Liver (tissue), 9 donors: ENCODE measurements around the gene NCK2. TPM values are rescaled to one million over a fixed set of nuclear protein-coding genes. Genes with fewer than 3 reads are reported as not detected.

Source experiments
- DNase-seq: peaks from one replicate; pipeline ENCODE4 v3.0.0-alpha.2; 2017; ENCODE audit warnings: low spot score
- H3K27ac ChIP-seq, 2 donors: one replicate each; pipeline ENCODE4 v1.7.0; 2013; ENCODE audit warnings: inconsistent platforms in 2 of 2, low read length in 2 of 2, control low read depth in 1 of 2, low read depth in 1 of 2, mild to moderate bottlenecking in 1 of 2
- H3K27me3 ChIP-seq, 4 donors: one replicate each; pipeline versions ENCODE4 v1.6.1 to v1.7.0; 2013; ENCODE audit warnings: low read length in 3 of 4, inconsistent platforms in 1 of 4, mild to moderate bottlenecking in 1 of 4, moderate library complexity in 1 of 4; ENCODE audit not compliant: control insufficient read depth in 4 of 4, insufficient read depth in 4 of 4
- H3K36me3 ChIP-seq, 4 donors: one replicate each; pipeline versions ENCODE4 v1.6.1 to v1.7.0; 2013; ENCODE audit warnings: low read length in 3 of 4, mild to moderate bottlenecking in 3 of 4, low read depth in 1 of 4, moderate library complexity in 1 of 4; ENCODE audit not compliant: control insufficient read depth in 4 of 4, insufficient read depth in 3 of 4
- H3K4me1 ChIP-seq, 4 donors: one replicate each; pipeline versions ENCODE4 v1.6.1 to v1.7.0; 2013; ENCODE audit warnings: low read length in 3 of 4, mild to moderate bottlenecking in 3 of 4, moderate library complexity in 1 of 4; ENCODE audit not compliant: control insufficient read depth in 4 of 4, insufficient read depth in 4 of 4
- H3K4me3 ChIP-seq, 3 donors: one replicate each; pipeline versions ENCODE4 v1.6.1 to v1.7.0; 2013; ENCODE audit warnings: low read length in 3 of 3, control low read depth in 1 of 3, low read depth in 1 of 3, mild to moderate bottlenecking in 1 of 3
- H3K9ac ChIP-seq, 2 donors: one replicate each; pipeline ENCODE4 v1.7.0; 2013; ENCODE audit warnings: low read length in 2 of 2, mild to moderate bottlenecking in 2 of 2, moderate library complexity in 2 of 2, control low read depth in 1 of 2, low read depth in 1 of 2
- H3K9me3 ChIP-seq, 4 donors: one replicate each; pipeline versions ENCODE4 v1.6.1 to v1.7.0; 2013; ENCODE audit warnings: low read length in 3 of 4; ENCODE audit not compliant: control insufficient read depth in 4 of 4
- ATF3 ChIP-seq: IDR thresholded peaks from 2 replicates; pipeline ENCODE4 v1.6.1; 2016; ENCODE audit warnings: antibody characterized with exemption
- FOXA2 ChIP-seq: IDR thresholded peaks from 2 replicates; pipeline ENCODE4 v1.6.1; 2016; ENCODE audit warnings: antibody characterized with exemption
- GABPA ChIP-seq, 2 donors: IDR thresholded peaks in 1 of 2; conservative IDR thresholded peaks in 1 of 2; 2 replicates each; pipeline ENCODE4 v1.6.1; 2016; ENCODE audit warnings: antibody characterized with exemption in 2 of 2, mild to moderate bottlenecking in 1 of 2, moderate library complexity in 1 of 2
- HNF4A ChIP-seq, 2 donors: conservative IDR thresholded peaks; 2 replicates each; pipeline ENCODE4 v1.6.1; 2016; ENCODE audit warnings: antibody characterized with exemption in 2 of 2, mild to moderate bottlenecking in 2 of 2
- HNF4G ChIP-seq: IDR thresholded peaks from 2 replicates; pipeline ENCODE4 v1.6.1; 2016; ENCODE audit warnings: antibody characterized with exemption
- NR2F2 ChIP-seq: IDR thresholded peaks from 2 replicates; pipeline ENCODE4 v1.6.1; 2016; ENCODE audit warnings: antibody characterized with exemption
- RAD21 ChIP-seq, 2 donors: IDR thresholded peaks; 2 replicates each; pipeline ENCODE4 v1.6.1; 2016; ENCODE audit warnings: antibody characterized with exemption in 2 of 2, mild to moderate bottlenecking in 2 of 2
- REST ChIP-seq: IDR thresholded peaks from 2 replicates; pipeline ENCODE4 v1.6.1; 2016; ENCODE audit warnings: antibody characterized with exemption, mild to moderate bottlenecking
- RXRA ChIP-seq, 2 donors: IDR thresholded peaks; 2 replicates each; pipeline ENCODE4 v1.6.1; 2017 to 2018; ENCODE audit warnings: antibody characterized with exemption in 2 of 2, mild to moderate bottlenecking in 1 of 2
- SP1 ChIP-seq: IDR thresholded peaks from 2 replicates; pipeline ENCODE4 v1.6.1; 2018; ENCODE audit warnings: antibody characterized with exemption, mild to moderate bottlenecking
- TAF1 ChIP-seq: conservative IDR thresholded peaks from 2 replicates; pipeline ENCODE4 v1.6.1; 2016; ENCODE audit warnings: antibody characterized with exemption, mild to moderate bottlenecking
- YY1 ChIP-seq: IDR thresholded peaks from 2 replicates; pipeline ENCODE4 v1.6.1; 2016; ENCODE audit warnings: antibody characterized with exemption, mild to moderate bottlenecking
- ZBTB33 ChIP-seq: IDR thresholded peaks from 2 replicates; pipeline ENCODE4 v1.6.1; 2016; ENCODE audit warnings: antibody characterized with exemption
- WGBS: extraction: QIAGEN DNeasy Blood & Tissue Kit; methylation state at CpG from one replicate; pipeline ENCODE4 v1.1.7; 2013; 5-methylcytosine and 5-hydroxymethylcytosine counted together
- polyA plus RNA-seq, 2 donors: library from polyadenylated mRNA; stranded (reverse) in 1 of 2; unstranded in 1 of 2; fragments of 200-250 nt in 1 of 2; fragments of >200 nt in 1 of 2; fragmentation: Nextera tagmentation in 1 of 2; extraction: Ambion mirVana in 1 of 2; gene quantifications; one replicate each; pipeline versions ENCODE4 v1.2.1 to v1.2.3, GENCODE V29; 2013 to 2015
- total RNA-seq, 2 donors: library from RNA; depleted of rRNA; stranded (reverse); fragments of >200 nt; gene quantifications; one replicate each; pipeline ENCODE4 v1.2.3, GENCODE V29; 2014
- TF ChIP-seq, protein P1 (sequence below): fragments of 150-350 bp; IDR thresholded peaks from 2 replicates; pipeline ENCODE4 v1.5.1; 2017; ENCODE audit warnings: improper control_type of control experiment, low read depth, low read length; ENCODE audit not compliant: missing input control
- donor health status: healthy.
- donor health status: healthy.
- donor health status: healthy.
- donor health status: healthy.
- donor health status: healthy.

Gene NCK2
- total and polyA plus RNA-seq, 4 donors: 3.4 to 15.0 (median 10.7) TPM

GRCh38 chr2:105788670-105789290 is 44.1 kb downstream of the NCK2 start:
- no peak for DNase-seq
- Histone ChIP-seq H3K4me3 (no peak overlapping the region), H3K27ac (no peak overlapping the region), H3K4me1 (peaks cover 0 to 10% (median 4%) of the 10 kb centered on the region in 4 donors), H3K9ac (no peak overlapping the region), H3K9me3 (no peaks in the 10 kb centered on the region), H3K36me3 (no peaks in the 10 kb centered on the region), H3K27me3 (no peaks in the 10 kb centered on the region)
- 89% methylated on average over 12 of the region's 12 CpGs for WGBS
- TF ChIP-seq YY1 (no peak), ZBTB33 (no peak), NR2F2 (no peak), ATF3 (no peak), GABPA (IDR thresholded peaks at IDR 0.05 in 1 of 2, conservative IDR thresholded peaks at IDR 0.05 in 1 of 2) (no peak), SP1 (no peak), RXRA (IDR thresholded peaks at IDR 0.05) (no peak), REST (no peak), HNF4A (conservative IDR thresholded peaks at IDR 0.05) (no peak), TAF1 (no peak)
- TF ChIP-seq, protein P1, sequence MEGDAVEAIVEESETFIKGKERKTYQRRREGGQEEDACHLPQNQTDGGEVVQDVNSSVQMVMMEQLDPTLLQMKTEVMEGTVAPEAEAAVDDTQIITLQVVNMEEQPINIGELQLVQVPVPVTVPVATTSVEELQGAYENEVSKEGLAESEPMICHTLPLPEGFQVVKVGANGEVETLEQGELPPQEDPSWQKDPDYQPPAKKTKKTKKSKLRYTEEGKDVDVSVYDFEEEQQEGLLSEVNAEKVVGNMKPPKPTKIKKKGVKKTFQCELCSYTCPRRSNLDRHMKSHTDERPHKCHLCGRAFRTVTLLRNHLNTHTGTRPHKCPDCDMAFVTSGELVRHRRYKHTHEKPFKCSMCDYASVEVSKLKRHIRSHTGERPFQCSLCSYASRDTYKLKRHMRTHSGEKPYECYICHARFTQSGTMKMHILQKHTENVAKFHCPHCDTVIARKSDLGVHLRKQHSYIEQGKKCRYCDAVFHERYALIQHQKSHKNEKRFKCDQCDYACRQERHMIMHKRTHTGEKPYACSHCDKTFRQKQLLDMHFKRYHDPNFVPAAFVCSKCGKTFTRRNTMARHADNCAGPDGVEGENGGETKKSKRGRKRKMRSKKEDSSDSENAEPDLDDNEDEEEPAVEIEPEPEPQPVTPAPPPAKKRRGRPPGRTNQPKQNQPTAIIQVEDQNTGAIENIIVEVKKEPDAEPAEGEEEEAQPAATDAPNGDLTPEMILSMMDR: no peak

- Histone ChIP-seq H3K27ac (no peak overlapping the region), H3K4me3 (no peak overlapping the region), H3K4me1 (peaks cover 0 to 10% (median 4%) of the 10 kb centered on the region in 4 donors), H3K27me3 (no peaks in the 10 kb centered on the region), H3K36me3 (no peaks in the 10 kb centered on the region), H3K9me3 (no peaks in the 10 kb centered on the region), H3K9ac (no peak overlapping the region)
- no peak for DNase-seq
- TF ChIP-seq FOXA2 (no peak), GABPA (IDR thresholded peaks at IDR 0.05 in 1 of 2, conservative IDR thresholded peaks at IDR 0.05 in 1 of 2) (no peak), REST (no peak), RAD21 (IDR thresholded peaks at IDR 0.05) (peak in 1 of 2 donors; percentile 8), ZBTB33 (no peak), NR2F2 (no peak), RXRA (IDR thresholded peaks at IDR 0.05) (no peak), HNF4G (no peak)
- 65% methylated on average over 11 of the region's 11 CpGs for WGBS
Observed at GRCh38 chr2:105789745-105790460, 45.2 kb downstream of the NCK2 start.
